Vagina (tissue), 2 donors: ENCODE data around the gene SRXN1. TPM values are rescaled to one million over a fixed set of nuclear protein-coding genes. Genes with fewer than 3 reads are reported as not detected.

Source experiments
- DNase-seq, 2 donors: peaks; one replicate each; pipeline ENCODE4 v3.0.0-alpha.2; 2017; ENCODE audit errors: extremely low spot score in 2 of 2
- H3K27ac ChIP-seq: fragments of 200-600 bp; sonication (generic); one replicate; pipeline ENCODE4 v1.5.1; 2019
- H3K27me3 ChIP-seq: fragments of 200-600 bp; sonication (generic); one replicate; pipeline ENCODE4 v1.5.1; 2019
- H3K36me3 ChIP-seq, 2 donors: fragments of 200-600 bp; sonication (generic); one replicate each; pipeline ENCODE4 v1.5.1; 2017 to 2019
- H3K4me1 ChIP-seq: fragments of 200-600 bp; sonication (generic); one replicate; pipeline ENCODE4 v1.5.1; 2019
- H3K4me3 ChIP-seq, 2 donors: fragments of 200-600 bp; sonication (generic); 1 replicate in 1 of 2; 2 replicates in 1 of 2; pipeline ENCODE4 v1.5.1; 2016 to 2019
- H3K9me3 ChIP-seq: fragments of 200-600 bp; sonication (generic); one replicate; pipeline ENCODE4 v1.5.1; 2019
- POLR2A ChIP-seq, 2 donors: fragments of 450-650 bp; IDR thresholded peaks; one replicate each; pipeline ENCODE4 v1.6.1; 2017; ENCODE audit warnings: antibody characterized with exemption in 2 of 2, mild to moderate bottlenecking in 2 of 2, moderate library complexity in 2 of 2
- POLR2AphosphoS5 ChIP-seq, 2 donors: sonication (generic); formaldehyde crosslinking; IDR thresholded peaks; one replicate each; pipeline ENCODE4 v1.9.0; 2017; ENCODE audit warnings: antibody characterized with exemption in 2 of 2, mild to moderate bottlenecking in 2 of 2, low read depth in 1 of 2; ENCODE audit not compliant: insufficient read depth in 1 of 2
- intact Hi-C: fragments of 100-400 bp; cut with DNase I; formaldehyde crosslinking; loops from one replicate; pipeline ENCODE4 v1.15.1; 2023
- total RNA-seq: library from RNA; depleted of rRNA; stranded (reverse); fragments of >200 nt; gene quantifications from one replicate; pipeline ENCODE4 v1.2.3, GENCODE V29; 2016
- TF ChIP-seq, protein P1 (sequence below), 3 experiments: fragments of 450-650 bp in 2 of 3; fragments of 200-600 bp in 1 of 3; sonication (generic) in 1 of 3; IDR thresholded peaks; one replicate each; pipeline ENCODE4 v1.5.1; 2017 to 2019; ENCODE audit warnings: antibody characterized with exemption in 3 of 3, mild to moderate bottlenecking in 2 of 3, moderate library complexity in 2 of 3

The SRXN1 gene
- total RNA-seq, 1 donor from 2014 or later: 23.8 TPM

DNA sequence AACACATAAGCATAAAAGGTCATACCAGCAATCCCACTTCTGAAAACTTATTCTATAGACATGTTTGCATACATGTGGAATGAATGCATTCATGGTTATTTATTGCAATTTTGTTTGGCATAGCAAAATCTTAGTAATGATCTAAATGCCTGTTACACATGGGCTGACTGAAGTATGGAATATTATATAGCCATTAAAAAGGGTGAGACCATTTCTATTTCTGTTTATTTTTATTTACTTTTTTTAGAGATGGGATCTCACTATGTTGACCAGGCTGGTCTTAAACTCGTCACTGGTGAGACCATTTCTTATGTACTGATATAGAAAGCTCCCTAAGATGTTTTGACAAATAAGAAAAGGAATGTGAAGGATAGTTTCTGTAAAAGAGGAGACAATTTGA is 36.9 kb upstream of the SRXN1 start:
- no peaks in the 10 kb centered on the region for H3K4me1 ChIP-seq
- no peak for TF ChIP-seq POLR2A (IDR thresholded peaks at IDR 0.05)
- no peak for TF ChIP-seq POLR2AphosphoS5 (IDR thresholded peaks at IDR 0.05; ENCODE audit: insufficient read depth in 1 of 2, low read depth in 1 of 2)
- TF ChIP-seq, protein P1, sequence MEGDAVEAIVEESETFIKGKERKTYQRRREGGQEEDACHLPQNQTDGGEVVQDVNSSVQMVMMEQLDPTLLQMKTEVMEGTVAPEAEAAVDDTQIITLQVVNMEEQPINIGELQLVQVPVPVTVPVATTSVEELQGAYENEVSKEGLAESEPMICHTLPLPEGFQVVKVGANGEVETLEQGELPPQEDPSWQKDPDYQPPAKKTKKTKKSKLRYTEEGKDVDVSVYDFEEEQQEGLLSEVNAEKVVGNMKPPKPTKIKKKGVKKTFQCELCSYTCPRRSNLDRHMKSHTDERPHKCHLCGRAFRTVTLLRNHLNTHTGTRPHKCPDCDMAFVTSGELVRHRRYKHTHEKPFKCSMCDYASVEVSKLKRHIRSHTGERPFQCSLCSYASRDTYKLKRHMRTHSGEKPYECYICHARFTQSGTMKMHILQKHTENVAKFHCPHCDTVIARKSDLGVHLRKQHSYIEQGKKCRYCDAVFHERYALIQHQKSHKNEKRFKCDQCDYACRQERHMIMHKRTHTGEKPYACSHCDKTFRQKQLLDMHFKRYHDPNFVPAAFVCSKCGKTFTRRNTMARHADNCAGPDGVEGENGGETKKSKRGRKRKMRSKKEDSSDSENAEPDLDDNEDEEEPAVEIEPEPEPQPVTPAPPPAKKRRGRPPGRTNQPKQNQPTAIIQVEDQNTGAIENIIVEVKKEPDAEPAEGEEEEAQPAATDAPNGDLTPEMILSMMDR (IDR thresholded peaks at IDR 0.05): no peak
- intact Hi-C loops: no loop called here
- H3K9me3 ChIP-seq: no peaks in the 10 kb centered on the region
- H3K27me3 ChIP-seq: no peaks in the 10 kb centered on the region
- H3K36me3 ChIP-seq: no peaks in the 10 kb centered on the region
- no peak for DNase-seq
- no peak overlapping the region for H3K27ac ChIP-seq
- H3K4me3 ChIP-seq: no peak overlapping the region

DNA sequence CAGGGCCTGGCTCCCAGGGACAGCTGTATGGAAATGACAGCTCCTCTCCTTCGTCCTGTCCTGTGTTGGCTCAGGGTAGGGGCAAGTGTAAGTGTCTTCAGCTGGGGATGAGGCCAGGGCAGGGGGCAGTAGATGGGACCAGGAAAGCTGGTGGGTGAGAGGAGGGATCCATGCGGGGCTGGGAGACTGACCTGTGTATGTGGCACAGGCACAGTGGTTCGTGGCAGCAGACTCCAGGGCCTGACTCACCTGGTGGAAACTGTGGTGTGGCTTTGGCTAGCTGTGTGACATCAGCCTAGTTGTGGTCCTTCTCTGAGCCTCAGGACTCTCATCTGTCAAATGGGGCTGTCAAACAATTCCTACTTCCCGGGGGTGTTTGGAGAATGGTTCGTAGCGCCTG is 36.3 kb upstream of the SRXN1 start:
- Histone ChIP-seq H3K4me1 (no peaks in the 10 kb centered on the region), H3K27ac (no peak overlapping the region), H3K4me3 (no peak overlapping the region), H3K36me3 (no peaks in the 10 kb centered on the region), H3K9me3 (no peaks in the 10 kb centered on the region), H3K27me3 (no peaks in the 10 kb centered on the region)
- TF ChIP-seq POLR2AphosphoS5 (IDR thresholded peaks at IDR 0.05; ENCODE audit: insufficient read depth in 1 of 2, low read depth in 1 of 2): no peak
- no peak for TF ChIP-seq POLR2A (IDR thresholded peaks at IDR 0.05)
- TF ChIP-seq, protein P1 (IDR thresholded peaks at IDR 0.05): no peak
- intact Hi-C loops: no loop called here
- no peak for DNase-seq

DNA sequence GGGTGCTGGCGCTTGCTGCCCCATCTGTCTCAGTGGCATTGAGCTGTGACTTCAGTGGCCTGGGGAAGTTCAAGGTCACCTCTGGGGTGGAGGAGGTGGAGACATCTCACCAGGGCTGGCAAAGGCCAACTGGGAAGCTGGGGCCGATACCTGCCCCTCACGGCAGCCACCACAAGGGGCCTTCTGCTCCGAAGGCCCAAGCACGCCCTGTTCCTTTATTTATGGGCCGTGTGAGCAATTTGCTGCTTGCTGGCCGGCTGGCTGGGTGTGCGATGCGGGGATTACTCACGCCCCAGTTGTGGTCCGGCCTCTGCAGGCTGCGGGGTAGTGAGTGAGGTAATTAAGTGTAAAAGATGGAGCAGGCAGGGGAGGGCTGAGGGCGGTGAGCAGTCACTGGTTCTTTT is 35.8 kb upstream of the SRXN1 start:
- H3K27ac ChIP-seq: no peak overlapping the region
- intact Hi-C loops: no loop called here
- H3K4me1 ChIP-seq: no peaks in the 10 kb centered on the region
- no peaks in the 10 kb centered on the region for H3K27me3 ChIP-seq
- H3K9me3 ChIP-seq: no peaks in the 10 kb centered on the region
- no peak for TF ChIP-seq POLR2AphosphoS5 (IDR thresholded peaks at IDR 0.05; ENCODE audit: insufficient read depth in 1 of 2, low read depth in 1 of 2)
- TF ChIP-seq, protein P1 (IDR thresholded peaks at IDR 0.05): no peak
- TF ChIP-seq POLR2A (IDR thresholded peaks at IDR 0.05): no peak
- DNase-seq: no peak
- H3K36me3 ChIP-seq: no peaks in the 10 kb centered on the region
- H3K4me3 ChIP-seq: no peak overlapping the region

DNA sequence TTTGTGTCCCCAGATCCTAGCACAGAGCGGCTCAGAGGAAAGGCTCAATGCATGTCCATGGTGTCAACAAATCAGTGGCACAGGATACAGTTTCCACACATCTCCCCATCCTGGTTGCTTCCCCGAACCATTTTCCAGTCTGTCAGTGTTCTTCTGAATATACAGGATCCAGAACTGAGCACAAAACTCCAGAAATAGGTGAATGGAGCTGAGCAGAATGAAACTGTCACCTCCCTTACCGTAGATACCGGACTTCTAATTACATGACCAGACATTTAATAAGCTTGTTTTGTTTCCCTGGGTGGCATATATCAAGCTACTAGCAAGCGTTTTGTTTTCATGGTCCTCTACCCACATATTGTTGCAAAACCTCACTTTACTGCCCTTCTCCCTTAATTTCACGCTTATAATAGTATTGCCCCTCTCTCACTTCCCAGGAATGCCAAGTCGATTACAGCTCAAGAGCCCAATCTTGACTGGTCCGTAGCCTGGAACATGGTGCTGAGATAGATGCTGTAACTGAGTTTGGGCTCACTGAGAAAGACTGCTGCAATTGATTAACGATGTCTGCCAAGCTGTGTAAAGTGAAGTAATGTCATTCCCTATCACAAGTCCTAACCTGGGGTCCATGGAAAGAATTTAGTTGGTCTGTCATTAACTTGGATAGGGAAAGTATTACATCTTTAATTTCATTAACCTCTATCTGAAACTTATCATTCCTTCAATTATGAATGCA is 34.6 kb upstream of the SRXN1 start:
- intact Hi-C loops: no loop called here
- Histone ChIP-seq H3K27me3 (no peaks in the 10 kb centered on the region), H3K4me1 (no peaks in the 10 kb centered on the region), H3K9me3 (no peaks in the 10 kb centered on the region), H3K36me3 (no peaks in the 10 kb centered on the region), H3K4me3 (no peak overlapping the region), H3K27ac (no peak overlapping the region)
- DNase-seq: no peak
- TF ChIP-seq, protein P1 (IDR thresholded peaks at IDR 0.05): no peak
- TF ChIP-seq POLR2AphosphoS5 (IDR thresholded peaks at IDR 0.05; ENCODE audit: insufficient read depth in 1 of 2, low read depth in 1 of 2) (no peak), POLR2A (IDR thresholded peaks at IDR 0.05) (no peak)

DNA sequence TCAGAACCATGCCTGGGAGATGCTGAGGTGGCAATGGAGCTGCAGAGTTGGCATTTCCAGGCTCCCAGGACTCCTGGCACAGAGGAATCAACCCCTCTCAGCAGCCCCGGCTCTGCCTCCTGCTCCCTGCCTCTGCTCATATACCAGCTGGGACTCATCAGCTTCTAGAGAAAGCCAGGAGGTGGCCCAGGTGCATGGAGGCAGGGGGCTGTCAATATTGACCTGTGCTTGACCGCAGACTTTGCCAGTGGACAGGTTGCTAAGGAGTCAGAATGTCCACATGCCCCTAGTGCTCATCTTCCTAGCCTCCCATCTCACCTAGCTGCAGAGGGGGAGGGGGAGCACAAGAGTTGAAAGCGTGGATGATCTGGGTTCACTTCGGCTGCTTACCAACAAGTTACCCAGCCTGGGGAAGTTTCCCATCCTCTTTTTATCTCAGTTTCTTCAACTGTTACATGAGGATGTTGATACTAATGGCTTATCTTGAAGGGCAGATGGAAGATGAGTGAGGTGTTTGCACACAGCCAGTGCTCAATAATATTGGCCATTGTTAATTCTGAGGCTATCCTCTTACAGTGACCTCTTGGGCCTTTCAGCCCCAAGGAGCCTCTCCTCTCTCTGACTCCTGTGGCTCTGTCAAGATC is 31.8 kb upstream of the SRXN1 start:
- H3K36me3 ChIP-seq: no peaks in the 10 kb centered on the region
- no peaks in the 10 kb centered on the region for H3K4me1 ChIP-seq
- H3K27ac ChIP-seq: no peak overlapping the region
- intact Hi-C loops: no loop called here
- no peaks in the 10 kb centered on the region for H3K27me3 ChIP-seq
- DNase-seq: no peak
- no peak overlapping the region for H3K4me3 ChIP-seq
- no peaks in the 10 kb centered on the region for H3K9me3 ChIP-seq
- TF ChIP-seq, protein P1 (IDR thresholded peaks at IDR 0.05): no peak
- TF ChIP-seq POLR2AphosphoS5 (IDR thresholded peaks at IDR 0.05; ENCODE audit: insufficient read depth in 1 of 2, low read depth in 1 of 2): no peak
- TF ChIP-seq POLR2A (IDR thresholded peaks at IDR 0.05): no peak
